ENCODE data around the gene KCTD3. TPM values are rescaled to one million over a fixed set of nuclear protein-coding genes. Genes with fewer than 3 reads are reported as not detected.

KCTD3 gene
- total RNA-seq, 1 donor from 2014 or later, result 76.9 TPM

DNA sequence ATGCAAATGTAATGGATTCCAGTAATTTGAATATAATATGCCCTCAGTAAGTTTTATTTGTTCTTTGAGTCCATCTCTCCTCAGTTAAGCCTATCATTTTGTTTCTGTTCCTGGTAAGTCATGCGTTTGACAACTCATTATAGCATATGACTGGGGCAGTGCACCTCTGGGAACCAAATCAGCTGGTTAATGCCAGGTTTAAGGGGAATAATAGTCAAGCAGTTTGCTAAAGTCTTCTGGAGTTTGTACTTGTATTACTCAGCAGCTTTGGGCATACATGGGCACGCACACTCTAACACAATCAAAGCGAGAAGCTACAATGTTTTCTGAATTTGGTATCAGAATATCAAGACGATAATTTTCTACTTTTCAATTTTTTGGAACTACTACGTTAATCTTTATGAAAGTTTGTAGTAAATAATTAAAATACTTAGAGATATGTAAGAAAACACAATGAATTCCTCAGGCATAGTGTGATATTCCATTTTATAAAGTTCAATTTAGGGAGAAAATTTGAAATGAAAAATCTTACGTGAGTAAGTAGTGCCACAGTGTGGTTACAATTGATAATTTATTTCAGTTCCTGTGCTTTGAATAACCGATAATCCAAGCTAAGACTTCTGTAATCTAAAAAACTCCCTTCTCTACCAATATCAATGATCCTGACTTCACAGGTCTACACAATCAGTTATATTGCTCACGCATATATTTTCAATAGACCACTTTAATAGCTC, 43.8 kb upstream of the KCTD3 start:
- intact Hi-C loops (cut with DNase I), result no loop called here
- Histone ChIP-seq H3K36me3 (no peaks in the 10 kb centered on the region), H3K9me3 (no peaks in the 10 kb centered on the region), H3K4me1 (no peaks in the 10 kb centered on the region), H3K27ac (no peak overlapping the region), H3K27me3 (no peaks in the 10 kb centered on the region), H3K4me3 (no peak overlapping the region)
- no peak for DNase-seq (ENCODE audit: extremely low spot score in 2 of 2)
- TF ChIP-seq, protein P1, sequence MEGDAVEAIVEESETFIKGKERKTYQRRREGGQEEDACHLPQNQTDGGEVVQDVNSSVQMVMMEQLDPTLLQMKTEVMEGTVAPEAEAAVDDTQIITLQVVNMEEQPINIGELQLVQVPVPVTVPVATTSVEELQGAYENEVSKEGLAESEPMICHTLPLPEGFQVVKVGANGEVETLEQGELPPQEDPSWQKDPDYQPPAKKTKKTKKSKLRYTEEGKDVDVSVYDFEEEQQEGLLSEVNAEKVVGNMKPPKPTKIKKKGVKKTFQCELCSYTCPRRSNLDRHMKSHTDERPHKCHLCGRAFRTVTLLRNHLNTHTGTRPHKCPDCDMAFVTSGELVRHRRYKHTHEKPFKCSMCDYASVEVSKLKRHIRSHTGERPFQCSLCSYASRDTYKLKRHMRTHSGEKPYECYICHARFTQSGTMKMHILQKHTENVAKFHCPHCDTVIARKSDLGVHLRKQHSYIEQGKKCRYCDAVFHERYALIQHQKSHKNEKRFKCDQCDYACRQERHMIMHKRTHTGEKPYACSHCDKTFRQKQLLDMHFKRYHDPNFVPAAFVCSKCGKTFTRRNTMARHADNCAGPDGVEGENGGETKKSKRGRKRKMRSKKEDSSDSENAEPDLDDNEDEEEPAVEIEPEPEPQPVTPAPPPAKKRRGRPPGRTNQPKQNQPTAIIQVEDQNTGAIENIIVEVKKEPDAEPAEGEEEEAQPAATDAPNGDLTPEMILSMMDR (IDR thresholded peaks at IDR 0.05), result peak in 1 of 3 experiments; percentile 19
- TF ChIP-seq POLR2A (IDR thresholded peaks at IDR 0.05), result no peak

GRCh38 chr1:215523906-215524305, 43.2 kb upstream of the KCTD3 start:
- Histone ChIP-seq H3K9me3 (no peaks in the 10 kb centered on the region), H3K27ac (no peak overlapping the region), H3K4me3 (no peak overlapping the region), H3K27me3 (no peaks in the 10 kb centered on the region), H3K36me3 (no peaks in the 10 kb centered on the region), H3K4me1 (no peaks in the 10 kb centered on the region)
- DNase-seq (ENCODE audit: extremely low spot score in 2 of 2), result no peak
- TF ChIP-seq POLR2A (IDR thresholded peaks at IDR 0.05), result no peak
- TF ChIP-seq POLR2AphosphoS5 (IDR thresholded peaks at IDR 0.05; ENCODE audit: insufficient read depth in 1 of 2, low read depth in 1 of 2), result no peak
- TF ChIP-seq, protein P1 (IDR thresholded peaks at IDR 0.05), result no peak
- intact Hi-C loops (cut with DNase I), result no loop called here

- Histone ChIP-seq H3K36me3 (no peaks in the 10 kb centered on the region), H3K27ac (no peak overlapping the region), H3K4me1 (no peaks in the 10 kb centered on the region), H3K27me3 (no peaks in the 10 kb centered on the region), H3K9me3 (no peaks in the 10 kb centered on the region), H3K4me3 (no peak overlapping the region)
- intact Hi-C loops (cut with DNase I), result no loop called here
- TF ChIP-seq POLR2A (IDR thresholded peaks at IDR 0.05), result no peak
- no peak for TF ChIP-seq POLR2AphosphoS5 (IDR thresholded peaks at IDR 0.05; ENCODE audit: insufficient read depth in 1 of 2, low read depth in 1 of 2)
- TF ChIP-seq, protein P1 (IDR thresholded peaks at IDR 0.05), result peak in 2 of 3 experiments; percentile 51 to 73
- DNase-seq (ENCODE audit: extremely low spot score in 2 of 2), result no peak
Measured at GRCh38 chr1:215526147-215526845, 40.8 kb upstream of the KCTD3 start.

- TF ChIP-seq, protein P1 (IDR thresholded peaks at IDR 0.05), result peak in 1 of 3 experiments; percentile 0
- TF ChIP-seq POLR2AphosphoS5 (IDR thresholded peaks at IDR 0.05; ENCODE audit: insufficient read depth in 1 of 2, low read depth in 1 of 2), result no peak
- no peak for DNase-seq (ENCODE audit: extremely low spot score in 2 of 2)
- no peaks in the 10 kb centered on the region for H3K4me1 ChIP-seq
- H3K36me3 ChIP-seq, result no peaks in the 10 kb centered on the region
- H3K9me3 ChIP-seq, result no peaks in the 10 kb centered on the region
- no peak overlapping the region for H3K4me3 ChIP-seq
- intact Hi-C loops (cut with DNase I), result no loop called here
- H3K27me3 ChIP-seq, result no peaks in the 10 kb centered on the region
- no peak overlapping the region for H3K27ac ChIP-seq
Measured at GRCh38 chr1:215526846-215527151, 40.3 kb upstream of the KCTD3 start.

DNA sequence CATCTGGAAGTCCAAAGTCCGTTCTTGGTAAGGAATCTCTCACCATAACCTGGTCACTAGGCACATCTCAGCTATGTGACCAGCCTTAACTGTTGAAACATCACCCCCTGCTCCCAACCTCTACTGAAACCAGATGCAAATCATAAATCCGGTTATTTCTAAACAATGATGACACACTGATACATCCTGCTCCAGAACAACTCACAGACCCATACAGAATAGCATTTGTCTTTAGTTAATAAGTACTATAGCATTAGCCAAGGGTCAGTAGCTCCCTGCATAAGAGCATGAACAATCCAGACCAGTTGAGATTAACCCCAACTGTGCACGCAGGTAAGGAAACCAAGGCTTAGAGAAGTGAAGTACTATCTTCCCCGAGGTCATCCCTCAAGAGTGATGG, 38.0 kb upstream of the KCTD3 start:
- Histone ChIP-seq H3K27me3 (no peaks in the 10 kb centered on the region), H3K27ac (no peak overlapping the region), H3K36me3 (no peaks in the 10 kb centered on the region), H3K9me3 (no peaks in the 10 kb centered on the region), H3K4me3 (no peak overlapping the region), H3K4me1 (no peaks in the 10 kb centered on the region)
- no peak for DNase-seq (ENCODE audit: extremely low spot score in 2 of 2)
- intact Hi-C loops (cut with DNase I), result no loop called here
- TF ChIP-seq, protein P1 (IDR thresholded peaks at IDR 0.05), result no peak
- TF ChIP-seq POLR2AphosphoS5 (IDR thresholded peaks at IDR 0.05; ENCODE audit: insufficient read depth in 1 of 2, low read depth in 1 of 2) (no peak), POLR2A (IDR thresholded peaks at IDR 0.05) (no peak)
